ENCODE results near the gene GPX5.

The GPX5 gene

DNA sequence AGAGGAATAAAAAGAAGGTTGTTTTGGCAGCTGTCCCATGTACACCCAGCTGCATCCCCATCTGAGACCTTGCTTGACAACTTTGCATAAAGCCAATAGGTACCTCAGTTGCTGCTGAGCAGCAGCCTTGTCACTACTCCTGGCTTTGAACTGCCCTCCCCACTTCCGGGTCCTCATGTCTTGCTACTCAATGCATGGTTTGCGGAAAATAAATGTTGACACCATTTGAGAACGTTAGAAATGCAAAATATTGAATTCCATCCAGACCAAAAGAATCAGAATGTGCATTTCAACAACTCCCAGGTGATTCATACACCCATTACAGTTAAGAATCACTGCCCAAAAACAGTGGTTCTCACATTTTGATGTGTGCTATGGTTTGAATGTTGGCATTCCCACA lies 32.9 kb downstream of the GPX5 start:
- DNase-seq (ENCODE audit: low spot score): no peak

DNA sequence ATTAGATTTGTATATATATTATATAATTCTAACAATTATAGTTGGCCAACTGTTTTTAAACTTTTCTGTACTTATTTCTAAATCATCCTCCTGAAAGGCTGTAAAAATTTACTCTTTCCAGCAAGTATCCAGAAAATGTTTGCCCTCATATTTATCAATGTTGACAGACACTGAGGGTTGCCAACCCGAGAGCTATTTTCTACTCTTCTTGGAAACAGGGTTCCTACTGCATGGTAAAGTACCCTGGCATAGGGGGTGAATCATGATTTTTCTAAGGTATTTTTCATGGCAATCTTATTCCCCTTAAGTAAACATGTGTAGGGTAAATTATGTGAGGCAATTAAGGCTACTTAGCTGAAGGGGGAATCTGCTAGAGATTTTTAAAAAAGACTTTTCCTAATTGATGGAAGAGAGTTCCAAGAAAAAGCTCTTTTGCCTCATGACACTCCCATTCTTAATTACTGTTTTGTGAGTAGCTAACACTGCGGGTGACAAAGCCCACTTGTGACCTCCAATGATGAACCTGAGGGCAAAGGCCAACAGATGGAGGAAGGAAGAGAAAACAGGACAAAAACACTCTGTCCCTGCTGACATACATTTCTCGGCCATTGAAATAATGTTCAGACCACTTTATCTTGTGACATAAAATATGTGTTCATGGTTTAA lies 37.9 kb downstream of the GPX5 start:
- no peak for DNase-seq (ENCODE audit: low spot score)

DNA sequence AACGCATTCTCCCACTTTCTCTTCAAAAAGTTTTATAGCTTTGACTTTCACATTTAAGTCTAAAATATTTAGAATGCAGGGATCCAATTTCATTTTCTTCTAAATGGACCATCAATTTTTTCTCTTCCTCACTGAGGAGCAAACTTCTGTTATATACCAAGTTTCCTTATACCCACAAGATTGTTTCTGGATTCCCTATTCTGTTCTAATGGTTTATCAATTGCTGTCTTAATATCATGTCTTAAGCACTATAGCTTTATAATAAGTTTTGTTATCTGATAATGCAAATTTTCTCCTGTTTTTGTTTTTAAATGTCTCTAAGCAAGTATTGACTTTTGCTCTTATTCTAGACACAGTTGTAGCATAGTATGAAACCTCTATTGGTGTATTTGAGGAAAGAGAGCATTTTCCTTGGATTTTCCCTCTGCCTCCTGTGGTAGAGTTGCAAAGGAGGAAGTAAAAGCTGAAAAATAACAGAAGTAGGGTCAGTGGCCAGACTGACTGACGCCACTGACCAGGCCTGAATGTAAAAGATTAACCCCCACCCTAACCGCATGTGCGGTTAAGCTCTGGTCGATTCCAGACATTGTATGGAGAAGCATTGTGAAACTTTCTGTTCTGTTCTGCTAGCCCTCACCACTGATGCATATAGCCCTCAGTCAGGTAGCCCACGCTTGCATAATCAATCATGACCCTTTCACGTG lies 40.3 kb downstream of the GPX5 start:
- no peak for DNase-seq (ENCODE audit: low spot score)

DNA sequence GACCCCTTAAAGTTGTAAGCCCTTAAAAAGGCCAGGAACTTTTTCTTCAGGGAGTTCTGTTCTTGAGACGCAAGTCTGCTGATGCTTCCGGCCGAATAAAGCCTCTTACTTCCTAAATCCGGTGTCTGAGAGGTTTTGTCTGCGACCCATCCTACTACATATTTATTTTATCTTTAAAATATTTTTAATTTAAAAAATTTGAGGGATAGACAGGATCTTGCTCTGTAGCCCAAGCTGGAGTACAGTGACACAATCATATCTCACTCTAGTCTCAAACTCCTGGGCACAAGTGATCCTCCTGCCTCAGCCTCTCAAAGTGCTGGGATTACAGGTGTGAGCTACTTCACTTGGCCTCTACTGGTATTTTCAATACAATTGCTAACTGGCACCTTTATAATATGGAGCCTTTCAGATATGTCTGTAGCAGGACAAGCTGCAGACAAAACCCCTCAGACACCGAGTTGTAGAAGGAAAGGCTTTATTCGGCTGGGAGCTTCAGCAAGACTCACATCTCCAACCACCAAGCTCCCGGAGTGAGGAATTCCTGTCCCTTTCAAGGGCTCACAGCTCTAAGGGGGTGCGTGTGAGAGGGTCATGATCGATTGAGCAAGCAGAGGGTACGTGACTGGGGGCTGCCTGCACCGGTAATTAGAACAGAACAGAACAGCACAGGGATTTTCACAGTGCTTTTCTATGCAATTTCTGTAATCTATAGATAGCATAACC lies 41.0 kb downstream of the GPX5 start:
- DNase-seq (ENCODE audit: low spot score): no peak

DNA sequence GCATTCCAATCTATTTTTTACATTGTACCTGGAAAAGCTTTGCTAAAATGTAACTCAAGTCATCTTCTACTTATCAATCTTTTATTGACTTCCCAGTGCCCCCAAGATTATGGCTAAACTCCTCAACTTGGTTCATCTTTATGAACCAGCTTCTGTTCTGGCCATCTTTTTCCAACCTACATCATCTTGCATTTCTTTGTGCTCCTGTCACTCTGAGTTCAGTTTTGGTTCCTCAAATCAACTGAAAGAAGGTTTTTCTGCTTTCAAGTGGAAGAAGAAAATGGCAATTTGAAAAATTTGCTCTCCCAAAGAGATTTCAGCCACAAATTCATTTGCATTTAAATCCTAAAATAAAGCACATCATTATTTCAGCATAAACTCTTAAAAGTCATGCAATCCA lies 41.8 kb downstream of the GPX5 start:
- DNase-seq (ENCODE audit: low spot score): no peak

DNA sequence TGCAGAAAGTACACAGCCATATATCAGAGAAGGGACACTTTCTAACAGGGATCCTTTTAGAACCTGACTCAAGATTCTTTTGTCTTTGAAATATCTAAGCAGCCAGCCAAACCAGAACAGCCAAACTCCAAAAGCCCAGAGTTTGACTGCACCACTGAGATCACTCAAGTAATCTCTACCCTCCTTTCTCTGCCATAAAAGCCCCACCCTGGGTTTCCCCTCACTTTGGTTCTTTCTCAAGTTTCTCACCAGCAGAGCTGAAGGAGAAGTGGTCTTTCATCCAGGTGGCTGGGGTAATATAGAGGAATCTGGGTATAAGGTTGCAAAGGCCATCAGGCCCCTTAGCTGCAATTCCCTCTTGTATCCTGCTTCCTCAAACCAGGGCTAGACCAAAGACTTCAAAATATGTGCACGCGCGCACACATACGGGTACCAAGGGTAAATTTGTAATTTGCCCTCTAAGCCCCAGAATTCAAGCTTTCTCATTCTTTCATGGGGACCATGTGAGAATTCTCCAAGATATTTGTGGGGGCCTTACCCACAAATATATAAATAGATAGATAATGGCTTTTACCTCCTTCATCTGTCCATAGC lies 42.9 kb downstream of the GPX5 start:
- DNase-seq (ENCODE audit: low spot score): no peak

DNA sequence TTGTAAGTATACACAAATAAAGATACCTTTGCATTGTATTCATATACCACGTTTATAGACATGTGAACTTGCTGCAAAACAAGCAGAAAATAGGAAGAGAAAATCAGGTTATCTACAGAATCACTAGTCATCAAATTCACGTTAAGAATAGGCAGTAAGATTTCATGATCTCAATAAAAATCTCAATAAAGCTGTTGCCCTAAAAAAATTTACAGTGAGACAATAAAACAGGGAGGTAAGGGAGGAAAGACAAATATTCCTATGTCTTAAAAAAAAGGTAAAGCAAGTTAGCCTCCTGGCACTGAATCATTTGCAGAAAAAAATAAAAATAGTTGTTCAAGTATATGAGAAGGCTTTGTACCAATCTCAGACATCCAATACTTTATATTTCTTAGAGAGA lies 44.1 kb downstream of the GPX5 start:
- DNase-seq (ENCODE audit: low spot score): no peak

DNA sequence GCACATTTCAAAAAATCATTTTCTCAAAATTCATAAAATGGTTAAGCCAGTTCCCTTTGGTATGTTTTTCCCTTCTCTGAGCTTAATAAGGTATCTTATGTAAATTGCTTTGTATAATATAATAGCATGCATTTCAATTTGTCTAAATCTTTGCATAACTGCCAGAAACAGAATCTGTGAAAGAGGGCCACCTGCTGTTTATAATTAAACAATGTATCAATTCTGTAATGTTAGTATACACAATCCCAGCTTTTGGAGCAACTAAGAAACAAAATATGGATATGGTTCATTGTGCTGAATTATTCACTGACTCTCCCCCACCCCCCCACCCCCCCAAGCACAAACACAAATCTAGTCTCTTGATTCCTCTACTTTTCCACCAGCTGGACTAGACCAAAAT lies 54.8 kb downstream of the GPX5 start:
- no peak for DNase-seq (ENCODE audit: low spot score)

DNA sequence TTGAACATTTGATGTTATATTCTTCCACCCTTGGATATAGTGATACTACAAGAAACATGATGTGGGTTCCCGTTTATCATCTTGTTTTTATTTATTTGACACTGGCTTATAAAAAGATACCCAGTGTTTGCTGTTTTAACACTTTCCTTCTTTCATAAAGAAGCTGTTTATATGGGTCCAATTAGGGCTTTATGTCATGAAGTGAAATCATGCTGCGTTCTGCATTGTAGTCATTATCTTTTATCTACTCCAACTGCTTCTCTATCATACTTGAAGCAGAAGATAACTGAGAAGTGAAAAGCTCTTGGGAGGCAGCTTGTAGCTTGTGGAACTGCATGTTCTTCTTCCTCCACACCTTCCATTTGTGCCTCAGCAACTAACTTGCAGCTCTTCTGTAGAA lies 57.8 kb downstream of the GPX5 start:
- DNase-seq (ENCODE audit: low spot score): no peak
